Effector memory CD8-positive, alpha-beta T cell (primary cell): ENCODE measurements around the gene HSD17B8.
"Not testable (repeated sequence)": the region's sequence is repeated elsewhere in the genome, so short reads cannot be mapped to it uniquely, and the experiment has no call there.

ENCODE experiments used
- ATAC-seq: fragments of 150-1000 bp; cut with Tn5 transposase; replicated peaks from 2 replicates; pipeline ENCODE4 v1.10.0; 2021; ENCODE audit warnings: mild to moderate bottlenecking, moderate library complexity
- DNase-seq, 3 experiments: peaks; one replicate each; pipeline ENCODE4 v3.0.0; 2021
- H3K27ac Mint-ChIP-seq, 2 donors: one replicate each; pipeline ENCODE4 v1.8.0; 2022; ENCODE audit warnings: mild to moderate bottlenecking in 2 of 2, mixed read lengths in 2 of 2, moderate library complexity in 2 of 2
- H3K27me3 Mint-ChIP-seq, 2 donors: one replicate each; pipeline ENCODE4 v1.8.0; 2022; ENCODE audit warnings: mixed read lengths in 2 of 2
- H3K36me3 Mint-ChIP-seq: one replicate; pipeline ENCODE4 v1.8.0; 2022; ENCODE audit warnings: mild to moderate bottlenecking, moderate library complexity, mixed read lengths; ENCODE audit not compliant: insufficient read depth
- H3K4me1 Mint-ChIP-seq, 2 donors: one replicate each; pipeline ENCODE4 v1.8.0; 2022; ENCODE audit warnings: low read depth in 2 of 2, mixed read lengths in 2 of 2
- H3K4me3 Mint-ChIP-seq, 2 donors: one replicate each; pipeline ENCODE4 v1.8.0; 2022; ENCODE audit warnings: mild to moderate bottlenecking in 2 of 2, mixed read lengths in 2 of 2, moderate library complexity in 2 of 2
- H3K9me3 Mint-ChIP-seq, 2 donors: one replicate each; pipeline ENCODE4 v1.8.0; 2022; ENCODE audit warnings: mixed read lengths in 2 of 2

HSD17B8 gene

DNA sequence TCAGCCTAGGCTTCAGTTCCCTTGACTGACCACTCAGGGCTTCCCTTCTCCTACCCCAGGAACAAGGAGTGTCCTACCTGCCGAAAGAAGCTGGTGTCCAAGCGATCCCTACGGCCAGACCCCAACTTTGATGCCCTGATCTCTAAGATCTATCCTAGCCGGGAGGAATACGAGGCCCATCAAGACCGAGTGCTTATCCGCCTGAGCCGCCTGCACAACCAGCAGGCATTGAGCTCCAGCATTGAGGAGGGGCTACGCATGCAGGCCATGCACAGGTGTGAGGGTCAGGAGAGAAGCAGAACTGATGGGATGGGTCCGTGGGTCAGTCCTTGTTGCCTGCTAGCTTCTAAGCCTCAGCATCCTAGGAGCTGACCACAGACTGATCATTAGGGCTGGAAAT, 5.4 kb downstream of the HSD17B8 start:
- DNase-seq: no peak
- H3K9me3 Mint-ChIP-seq: no peaks in the 10 kb centered on the region
- H3K27ac Mint-ChIP-seq: peak overlapping the region; percentile 96 to 97
- H3K4me1 Mint-ChIP-seq: peaks cover 41 to 44% of the 10 kb centered on the region in 2 donors
- peak overlapping the region; percentile 83 to 93 for H3K4me3 Mint-ChIP-seq
- H3K36me3 Mint-ChIP-seq: peaks cover 26% of the 10 kb centered on the region
- peaks cover 27 to 30% of the 10 kb centered on the region in 2 donors for H3K27me3 Mint-ChIP-seq
- no peak for ATAC-seq

DNA sequence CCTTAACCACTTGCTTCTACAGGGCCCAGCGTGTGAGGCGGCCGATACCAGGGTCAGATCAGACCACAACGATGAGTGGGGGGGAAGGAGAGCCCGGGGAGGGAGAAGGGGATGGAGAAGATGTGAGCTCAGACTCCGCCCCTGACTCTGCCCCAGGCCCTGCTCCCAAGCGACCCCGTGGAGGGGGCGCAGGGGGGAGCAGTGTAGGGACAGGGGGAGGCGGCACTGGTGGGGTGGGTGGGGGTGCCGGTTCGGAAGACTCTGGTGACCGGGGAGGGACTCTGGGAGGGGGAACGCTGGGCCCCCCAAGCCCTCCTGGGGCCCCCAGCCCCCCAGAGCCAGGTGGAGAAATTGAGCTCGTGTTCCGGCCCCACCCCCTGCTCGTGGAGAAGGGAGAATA, 6.7 kb downstream of the HSD17B8 start:
- H3K4me1 Mint-ChIP-seq: peaks cover 32 to 36% of the 10 kb centered on the region in 2 donors

DNA sequence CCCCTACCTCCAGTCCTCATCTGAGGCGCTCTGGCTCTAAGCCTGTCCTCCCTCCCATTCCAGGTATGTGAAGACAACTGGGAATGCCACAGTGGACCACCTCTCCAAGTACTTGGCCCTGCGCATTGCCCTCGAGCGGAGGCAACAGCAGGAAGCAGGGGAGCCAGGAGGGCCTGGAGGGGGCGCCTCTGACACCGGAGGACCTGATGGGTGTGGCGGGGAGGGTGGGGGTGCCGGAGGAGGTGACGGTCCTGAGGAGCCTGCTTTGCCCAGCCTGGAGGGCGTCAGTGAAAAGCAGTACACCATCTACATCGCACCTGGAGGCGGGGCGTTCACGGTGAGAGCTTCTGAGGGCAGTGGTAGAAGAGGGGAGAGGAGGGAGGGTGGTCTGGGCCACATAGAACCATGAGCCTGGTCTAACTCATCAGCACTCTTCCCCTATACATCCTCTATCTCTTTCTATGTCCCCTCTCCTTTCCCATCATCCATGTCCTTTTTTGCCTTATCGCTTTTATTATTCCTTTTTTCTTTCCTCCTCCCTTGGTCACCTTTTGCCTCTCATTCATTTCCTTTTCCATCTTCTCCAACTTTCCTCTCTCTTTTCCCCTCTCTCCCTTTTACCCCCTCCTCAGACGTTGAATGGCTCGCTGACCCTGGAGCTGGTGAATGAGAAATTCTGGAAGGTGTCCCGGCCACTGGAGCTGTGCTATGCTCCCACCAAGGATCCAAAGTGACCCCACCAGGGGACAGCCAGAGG, 7.4 kb downstream of the HSD17B8 start:
- peaks cover 40 to 48% of the 10 kb centered on the region in 2 donors for H3K27me3 Mint-ChIP-seq
- DNase-seq (no peak), ATAC-seq (no peak)
- H3K4me1 Mint-ChIP-seq: peaks cover 30 to 36% of the 10 kb centered on the region in 2 donors
- H3K27ac Mint-ChIP-seq: no peak overlapping the region
- H3K36me3 Mint-ChIP-seq: peaks cover 23% of the 10 kb centered on the region
- no peaks in the 10 kb centered on the region for H3K9me3 Mint-ChIP-seq
- no peak overlapping the region for H3K4me3 Mint-ChIP-seq

More for the DNA sequence above, 6.7 kb downstream of the HSD17B8 start:
- Mint-ChIP-seq H3K36me3 (peaks cover 23% of the 10 kb centered on the region), H3K4me3 (no peak overlapping the region), H3K27me3 (peaks cover 38 to 43% of the 10 kb centered on the region in 2 donors), H3K27ac (no peak overlapping the region), H3K9me3 (no peaks in the 10 kb centered on the region)
- no peak for DNase-seq
- ATAC-seq: no peak

DNA sequence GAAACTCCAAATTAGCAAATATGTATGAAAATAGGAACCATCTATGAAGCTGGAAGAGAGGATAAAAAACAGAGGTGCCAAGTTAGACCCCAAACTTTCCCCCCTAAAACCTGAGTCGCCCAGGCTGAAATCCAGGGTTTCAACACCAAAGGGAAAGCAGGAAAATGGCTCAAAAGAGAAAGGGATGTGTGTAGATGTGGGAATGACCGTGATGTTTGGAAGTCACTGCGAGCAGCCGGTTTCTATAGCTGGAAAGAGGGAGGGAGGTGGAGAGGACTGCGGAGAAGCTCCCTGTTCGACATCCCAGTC, 8.4 kb downstream of the HSD17B8 start:
- DNase-seq: no peak
- H3K36me3 Mint-ChIP-seq: peaks cover 21% of the 10 kb centered on the region
- H3K4me1 Mint-ChIP-seq: peaks cover 29 to 32% of the 10 kb centered on the region in 2 donors
- peak overlapping the region; percentile 49 to 58 for H3K4me3 Mint-ChIP-seq
- ATAC-seq: no peak
- peaks cover 50 to 58% of the 10 kb centered on the region in 2 donors for H3K27me3 Mint-ChIP-seq
- no peak overlapping the region for H3K27ac Mint-ChIP-seq
- no peaks in the 10 kb centered on the region for H3K9me3 Mint-ChIP-seq

DNA sequence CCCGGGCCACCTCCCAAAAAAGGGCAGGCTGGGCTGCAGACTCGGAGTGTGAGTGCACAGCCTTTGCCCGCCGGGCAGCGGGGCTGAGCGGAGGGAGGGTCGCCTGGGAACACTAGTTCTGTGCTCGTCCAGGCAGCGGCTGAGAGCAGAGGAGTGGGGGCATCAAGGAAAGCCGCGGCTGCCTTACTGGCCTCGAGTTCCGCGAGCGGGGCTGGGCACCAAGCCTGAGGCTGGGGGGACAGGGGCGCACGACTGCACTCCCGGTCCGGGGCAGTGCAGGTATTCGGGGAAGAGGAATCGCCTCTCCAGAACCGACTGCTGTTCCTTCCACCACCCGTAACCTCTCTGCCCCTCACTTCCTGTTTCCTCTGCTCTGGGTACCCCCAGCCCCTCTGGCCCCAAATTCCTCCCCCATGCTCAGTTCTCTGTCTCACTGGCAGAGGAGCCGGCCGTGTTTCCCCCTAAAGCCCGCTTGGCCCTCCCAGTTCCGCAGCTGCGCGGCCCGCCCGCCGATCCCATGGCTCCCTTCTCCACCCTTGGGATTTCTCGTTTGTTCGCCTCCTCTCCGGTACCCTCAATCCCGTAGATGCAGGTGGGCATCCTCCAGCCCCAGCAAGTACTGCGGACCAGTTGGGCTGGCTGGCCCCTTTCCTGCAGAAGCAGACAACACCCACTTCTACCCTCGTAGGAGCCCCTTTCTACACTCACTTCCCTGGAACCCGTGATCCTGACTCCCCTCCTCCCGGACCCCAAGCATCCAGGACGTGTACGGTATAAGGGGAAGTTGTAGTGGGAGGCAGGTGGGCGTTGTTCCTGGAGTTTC, 8.9 kb downstream of the HSD17B8 start:
- DNase-seq (no peak), ATAC-seq (peak; percentile 21)
- Mint-ChIP-seq H3K36me3 (peaks cover 16% of the 10 kb centered on the region), H3K27ac (peak overlapping the region; percentile 27 to 49), H3K27me3 (peaks cover 56 to 64% of the 10 kb centered on the region in 2 donors), H3K9me3 (no peaks in the 10 kb centered on the region), H3K4me1 (peaks cover 27 to 31% of the 10 kb centered on the region in 2 donors), H3K4me3 (peak overlapping the region; percentile 49 to 58)

DNA sequence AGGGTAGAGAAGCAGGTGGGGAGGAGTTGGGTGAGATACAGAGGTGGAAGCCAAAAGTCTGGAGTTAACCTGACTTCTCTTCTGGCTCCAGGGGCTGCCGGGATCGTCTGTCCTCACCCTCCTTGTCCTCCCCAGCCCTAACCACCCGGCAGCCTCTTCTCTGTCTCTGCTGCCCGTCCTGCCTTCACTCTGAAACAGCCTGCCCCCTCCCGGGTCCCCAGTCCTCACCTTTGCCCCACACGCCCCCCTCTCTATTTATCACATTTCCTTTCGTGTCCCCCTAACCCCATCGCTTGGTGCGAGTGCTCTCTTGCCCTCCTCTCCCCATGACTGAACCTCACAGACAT, 9.5 kb downstream of the HSD17B8 start:
- no peak for ATAC-seq
- H3K4me3 Mint-ChIP-seq: peak overlapping the region; percentile 49 to 58
- peaks cover 24 to 27% of the 10 kb centered on the region in 2 donors for H3K4me1 Mint-ChIP-seq
- peaks cover 13% of the 10 kb centered on the region for H3K36me3 Mint-ChIP-seq
- H3K9me3 Mint-ChIP-seq: no peaks in the 10 kb centered on the region
- peak overlapping the region; percentile 27 to 49 for H3K27ac Mint-ChIP-seq
- H3K27me3 Mint-ChIP-seq: peaks cover 62 to 70% of the 10 kb centered on the region in 2 donors
- no peak for DNase-seq

DNA sequence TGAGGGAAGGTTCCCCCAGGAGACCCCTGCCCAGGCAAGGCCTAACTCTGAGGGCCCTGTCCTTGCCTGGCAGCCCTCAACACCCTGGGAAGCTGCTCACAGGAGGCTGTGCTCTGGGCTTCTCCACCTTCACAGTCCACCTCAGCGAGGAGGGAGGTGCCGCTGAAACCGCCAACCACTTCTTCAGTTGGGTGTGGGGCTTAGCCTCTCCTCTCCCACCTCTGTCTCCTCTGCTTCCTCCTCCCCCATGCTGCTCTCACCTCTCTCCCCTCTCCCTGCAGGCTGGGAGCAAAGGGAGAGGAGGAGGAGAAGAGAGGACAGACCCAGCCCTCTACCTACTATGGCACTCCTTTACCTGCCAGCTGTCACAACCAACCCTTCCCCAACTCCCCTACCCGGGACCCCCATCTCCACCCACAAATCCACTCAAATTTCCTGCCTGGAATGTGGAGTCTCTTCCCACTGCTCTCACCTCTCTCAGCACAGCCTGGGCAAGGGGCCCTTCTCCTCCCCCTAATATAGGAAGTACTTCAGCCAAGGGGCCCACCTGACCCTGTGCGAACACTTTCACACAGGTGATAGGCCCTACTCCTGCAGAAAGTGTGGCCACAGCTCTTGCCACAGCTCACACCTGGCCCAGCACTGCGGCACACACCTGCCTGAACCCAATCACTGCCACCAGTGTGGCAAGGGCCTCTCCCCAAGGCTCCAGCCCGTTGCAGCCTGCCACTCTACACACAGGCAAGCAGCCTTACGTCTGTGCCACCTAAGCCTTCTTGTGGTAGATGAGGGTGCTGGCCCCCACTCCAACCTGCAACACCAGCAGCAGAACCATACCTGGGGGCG, 11.0 kb downstream of the HSD17B8 start:
- Mint-ChIP-seq H3K4me3 (no peak overlapping the region), H3K4me1 (peaks cover 15 to 19% of the 10 kb centered on the region in 2 donors), H3K9me3 (no peaks in the 10 kb centered on the region), H3K27me3 (peaks cover 70 to 82% of the 10 kb centered on the region in 2 donors), H3K27ac (no peak overlapping the region), H3K36me3 (peaks cover 10% of the 10 kb centered on the region)
- ATAC-seq: no peak
- no peak for DNase-seq

DNA sequence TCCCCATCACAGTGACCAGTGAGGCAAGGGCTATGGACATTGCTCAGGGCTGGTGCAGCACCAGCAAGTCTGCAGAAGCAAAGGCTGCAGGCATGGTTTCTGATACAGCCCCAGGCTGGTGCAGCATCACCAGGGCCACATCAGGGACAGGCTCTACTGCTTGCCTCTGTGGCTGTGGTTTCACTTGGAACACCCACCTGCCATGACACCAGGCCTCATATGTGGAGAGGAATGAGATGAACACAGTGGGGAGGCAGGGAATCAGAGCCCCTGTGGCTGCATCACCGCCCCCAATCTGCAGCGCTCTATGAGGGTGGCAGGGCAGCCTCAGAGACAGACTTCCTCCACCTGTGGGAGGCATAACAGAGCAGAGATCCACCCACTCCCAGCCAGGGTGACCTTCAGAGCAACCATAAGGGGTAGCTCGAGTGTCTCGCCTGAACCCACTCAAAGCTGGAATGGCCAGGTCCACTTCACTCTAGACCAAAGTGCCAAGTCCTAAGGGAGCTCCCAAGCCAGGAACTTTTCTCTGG, 11.7 kb downstream of the HSD17B8 start:
- peaks cover 72 to 85% of the 10 kb centered on the region in 2 donors for H3K27me3 Mint-ChIP-seq

DNA sequence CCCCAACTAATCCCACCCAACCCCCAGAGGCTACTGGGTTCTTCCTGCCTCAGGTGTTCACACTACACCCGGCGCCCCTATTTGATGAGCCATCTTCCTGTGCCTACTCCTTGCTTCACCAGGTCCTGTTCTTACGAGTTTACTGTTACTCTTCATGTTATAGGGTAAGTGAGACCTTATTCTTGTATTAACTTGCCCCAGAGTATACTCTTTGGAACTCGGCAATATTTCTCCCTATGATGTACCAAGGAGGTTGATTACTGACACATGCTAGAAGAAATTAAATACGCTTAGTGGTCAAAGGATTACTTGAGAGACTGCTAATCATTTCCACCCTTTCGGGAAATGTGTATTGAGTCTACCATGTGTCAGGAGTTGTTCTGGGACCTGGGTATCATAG, 12.8 kb downstream of the HSD17B8 start:
- H3K4me3 Mint-ChIP-seq: no peak overlapping the region
- peaks cover 81 to 91% of the 10 kb centered on the region in 2 donors for H3K27me3 Mint-ChIP-seq
- DNase-seq: no peak
- H3K36me3 Mint-ChIP-seq: peaks cover 4% of the 10 kb centered on the region
- no peak overlapping the region for H3K27ac Mint-ChIP-seq
- peaks cover 15 to 19% of the 10 kb centered on the region in 2 donors for H3K4me1 Mint-ChIP-seq
- no peaks in the 10 kb centered on the region for H3K9me3 Mint-ChIP-seq
- ATAC-seq: no peak

More for the DNA sequence above, 11.7 kb downstream of the HSD17B8 start:
- no peak for ATAC-seq
- H3K4me3 Mint-ChIP-seq: no peak overlapping the region
- peaks cover 15 to 19% of the 10 kb centered on the region in 2 donors for H3K4me1 Mint-ChIP-seq
- DNase-seq: no peak
- H3K27ac Mint-ChIP-seq: no peak overlapping the region
- H3K36me3 Mint-ChIP-seq: peaks cover 7% of the 10 kb centered on the region
- no peaks in the 10 kb centered on the region for H3K9me3 Mint-ChIP-seq

DNA sequence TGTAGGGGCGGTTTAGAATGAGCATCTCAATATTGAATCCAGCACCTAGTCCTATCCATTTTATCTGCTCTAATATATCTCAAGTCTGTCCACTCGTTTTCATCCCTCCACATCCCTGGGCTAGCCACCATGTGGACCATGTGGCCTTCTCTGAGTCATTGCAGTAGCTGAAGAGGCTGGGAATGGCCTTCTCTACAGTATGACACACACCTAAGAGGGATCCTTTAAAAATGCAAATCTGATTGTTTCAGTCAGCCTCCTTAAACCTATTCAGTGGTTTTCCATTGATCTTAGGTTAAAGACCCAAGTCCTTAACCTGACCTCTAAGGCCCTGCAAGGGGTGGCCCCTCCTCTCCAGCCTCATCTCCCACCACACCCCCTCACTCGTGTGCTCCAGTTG, 13.2 kb downstream of the HSD17B8 start:
- ATAC-seq: no peak

DNA sequence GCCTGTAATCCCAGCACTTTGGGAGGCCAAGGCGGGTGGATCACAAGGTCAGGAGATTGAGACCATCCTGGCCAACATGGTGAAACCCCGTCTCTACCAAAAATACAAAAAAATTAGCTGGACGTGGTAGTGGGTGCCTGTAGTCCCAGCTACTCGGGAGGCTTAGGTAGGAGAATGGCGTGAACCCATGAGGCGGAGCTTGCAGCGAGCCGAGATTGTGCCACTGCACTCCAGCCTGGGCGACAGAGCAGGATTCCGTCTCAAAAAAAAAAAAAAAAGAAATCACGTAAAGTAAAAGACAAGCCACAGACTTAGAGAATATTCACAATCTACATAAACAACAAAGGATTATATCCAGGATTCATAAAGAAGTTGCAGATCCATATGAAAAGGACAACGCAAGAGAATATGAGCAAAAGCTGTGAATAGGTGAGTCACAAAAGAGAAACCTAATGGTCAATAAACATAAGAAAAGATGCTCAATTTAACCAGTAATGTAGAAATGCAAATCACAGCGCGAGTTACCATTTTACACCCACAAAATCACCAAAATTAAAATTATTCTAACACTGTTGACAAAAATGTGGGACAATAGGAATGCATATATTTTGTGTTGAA, 22.2 kb downstream of the HSD17B8 start:
- peaks cover 50 to 70% of the 10 kb centered on the region in 2 donors for H3K27me3 Mint-ChIP-seq
- DNase-seq, H3K4me3 Mint-ChIP-seq, ATAC-seq, H3K4me1 Mint-ChIP-seq, H3K9me3 Mint-ChIP-seq, H3K27ac Mint-ChIP-seq, H3K36me3 Mint-ChIP-seq: not testable (repeated sequence)

More for the DNA sequence above, 13.2 kb downstream of the HSD17B8 start:
- Mint-ChIP-seq H3K36me3 (peaks cover 3% of the 10 kb centered on the region), H3K27me3 (peaks cover 81 to 91% of the 10 kb centered on the region in 2 donors), H3K4me1 (peaks cover 13 to 17% of the 10 kb centered on the region in 2 donors), H3K27ac (no peak overlapping the region), H3K9me3 (no peaks in the 10 kb centered on the region), H3K4me3 (no peak overlapping the region)
- no peak for DNase-seq

DNA sequence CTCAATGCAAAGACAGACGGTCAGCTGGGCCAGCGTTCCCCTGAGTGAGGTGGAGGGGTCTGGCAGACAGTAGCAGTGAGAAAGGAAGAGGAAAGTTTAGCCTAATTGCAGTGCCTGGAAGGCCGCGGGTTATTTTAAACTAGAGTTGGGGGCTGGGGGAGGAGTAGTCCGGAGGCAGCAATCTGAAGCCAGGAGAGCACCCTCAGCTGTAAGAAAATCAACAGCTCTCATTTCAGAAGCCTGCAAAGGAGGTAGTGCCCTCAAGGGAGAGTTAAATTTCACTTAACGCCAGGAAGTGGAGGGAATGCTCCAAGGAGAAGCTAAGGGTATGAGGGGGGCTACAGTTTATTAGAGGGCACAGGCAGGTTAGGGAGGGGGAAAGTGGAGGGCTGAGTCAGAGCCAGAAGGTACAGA, 30.8 kb downstream of the HSD17B8 start:
- no peaks in the 10 kb centered on the region for H3K9me3 Mint-ChIP-seq
- H3K4me3 Mint-ChIP-seq: no peak overlapping the region
- peaks cover 3% of the 10 kb centered on the region for H3K36me3 Mint-ChIP-seq
- ATAC-seq: no peak
- H3K27ac Mint-ChIP-seq: no peak overlapping the region
- H3K4me1 Mint-ChIP-seq: no peaks in the 10 kb centered on the region
- DNase-seq: no peak
- peaks cover 43 to 73% of the 10 kb centered on the region in 2 donors for H3K27me3 Mint-ChIP-seq
